NCI-H2171 treated with DMSO at 0.1 percent for 48 hours (cell line): ENCODE measurements around the gene ABCA13.
"Not testable (repeated sequence)": the region's sequence is repeated elsewhere in the genome, so short reads cannot be mapped to it uniquely, and the experiment has no call there.

Experiments
- DNase-seq: peaks from one replicate; lab custom pipeline; 2025; lab: John Stamatoyannopoulos, UW

Gene ABCA13, protein sequence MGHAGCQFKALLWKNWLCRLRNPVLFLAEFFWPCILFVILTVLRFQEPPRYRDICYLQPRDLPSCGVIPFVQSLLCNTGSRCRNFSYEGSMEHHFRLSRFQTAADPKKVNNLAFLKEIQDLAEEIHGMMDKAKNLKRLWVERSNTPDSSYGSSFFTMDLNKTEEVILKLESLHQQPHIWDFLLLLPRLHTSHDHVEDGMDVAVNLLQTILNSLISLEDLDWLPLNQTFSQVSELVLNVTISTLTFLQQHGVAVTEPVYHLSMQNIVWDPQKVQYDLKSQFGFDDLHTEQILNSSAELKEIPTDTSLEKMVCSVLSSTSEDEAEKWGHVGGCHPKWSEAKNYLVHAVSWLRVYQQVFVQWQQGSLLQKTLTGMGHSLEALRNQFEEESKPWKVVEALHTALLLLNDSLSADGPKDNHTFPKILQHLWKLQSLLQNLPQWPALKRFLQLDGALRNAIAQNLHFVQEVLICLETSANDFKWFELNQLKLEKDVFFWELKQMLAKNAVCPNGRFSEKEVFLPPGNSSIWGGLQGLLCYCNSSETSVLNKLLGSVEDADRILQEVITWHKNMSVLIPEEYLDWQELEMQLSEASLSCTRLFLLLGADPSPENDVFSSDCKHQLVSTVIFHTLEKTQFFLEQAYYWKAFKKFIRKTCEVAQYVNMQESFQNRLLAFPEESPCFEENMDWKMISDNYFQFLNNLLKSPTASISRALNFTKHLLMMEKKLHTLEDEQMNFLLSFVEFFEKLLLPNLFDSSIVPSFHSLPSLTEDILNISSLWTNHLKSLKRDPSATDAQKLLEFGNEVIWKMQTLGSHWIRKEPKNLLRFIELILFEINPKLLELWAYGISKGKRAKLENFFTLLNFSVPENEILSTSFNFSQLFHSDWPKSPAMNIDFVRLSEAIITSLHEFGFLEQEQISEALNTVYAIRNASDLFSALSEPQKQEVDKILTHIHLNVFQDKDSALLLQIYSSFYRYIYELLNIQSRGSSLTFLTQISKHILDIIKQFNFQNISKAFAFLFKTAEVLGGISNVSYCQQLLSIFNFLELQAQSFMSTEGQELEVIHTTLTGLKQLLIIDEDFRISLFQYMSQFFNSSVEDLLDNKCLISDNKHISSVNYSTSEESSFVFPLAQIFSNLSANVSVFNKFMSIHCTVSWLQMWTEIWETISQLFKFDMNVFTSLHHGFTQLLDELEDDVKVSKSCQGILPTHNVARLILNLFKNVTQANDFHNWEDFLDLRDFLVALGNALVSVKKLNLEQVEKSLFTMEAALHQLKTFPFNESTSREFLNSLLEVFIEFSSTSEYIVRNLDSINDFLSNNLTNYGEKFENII (N-terminal part only)

DNA sequence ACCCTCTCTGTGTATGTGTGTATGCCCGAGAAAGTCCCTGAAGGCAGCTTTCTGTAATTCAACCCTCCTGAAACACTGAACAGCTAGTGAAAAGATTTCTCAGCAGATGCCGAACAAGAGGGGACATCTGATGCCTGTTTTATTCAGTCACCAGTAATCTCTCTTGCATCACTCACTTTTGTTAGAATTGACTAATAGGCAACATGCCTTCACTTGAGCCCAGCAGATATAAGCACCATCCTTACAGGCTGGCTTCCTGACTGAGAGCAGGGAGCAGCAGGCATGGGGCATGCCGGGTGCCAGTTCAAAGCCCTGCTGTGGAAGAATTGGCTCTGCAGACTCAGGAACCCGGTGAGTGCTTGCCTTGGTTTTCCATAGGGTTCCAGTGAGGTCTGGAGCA lies at the start of gene ABCA13:
TSS of gene ABCA13 (plus strand) at position 257 of the 400 bp plus-strand sequence. CDS start at position 283, 26 bp downstream.
- peak; percentile 56 for DNase-seq

DNA sequence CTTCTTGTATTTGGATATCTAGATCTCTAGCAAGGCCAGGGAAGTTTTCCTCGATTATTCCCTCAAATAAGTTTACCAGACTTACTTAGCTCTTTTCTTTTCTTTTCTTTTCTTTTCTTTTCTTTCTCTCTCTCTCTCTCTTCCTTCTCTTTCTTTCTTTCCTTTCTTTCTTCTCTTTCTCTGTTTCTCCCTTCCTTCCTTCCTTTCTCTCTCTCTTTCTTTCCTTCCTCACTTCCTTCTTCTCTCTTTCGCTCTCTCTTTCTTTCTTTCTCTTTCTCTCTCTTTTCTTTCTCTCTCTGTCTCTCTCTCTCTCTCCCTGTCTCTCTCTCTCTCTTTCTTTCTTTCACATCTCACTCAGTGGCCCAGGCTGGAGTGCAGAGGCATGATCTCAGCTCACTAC lies 45.2 kb upstream of the ABCA13 start:
- DNase-seq, result no peak

DNA sequence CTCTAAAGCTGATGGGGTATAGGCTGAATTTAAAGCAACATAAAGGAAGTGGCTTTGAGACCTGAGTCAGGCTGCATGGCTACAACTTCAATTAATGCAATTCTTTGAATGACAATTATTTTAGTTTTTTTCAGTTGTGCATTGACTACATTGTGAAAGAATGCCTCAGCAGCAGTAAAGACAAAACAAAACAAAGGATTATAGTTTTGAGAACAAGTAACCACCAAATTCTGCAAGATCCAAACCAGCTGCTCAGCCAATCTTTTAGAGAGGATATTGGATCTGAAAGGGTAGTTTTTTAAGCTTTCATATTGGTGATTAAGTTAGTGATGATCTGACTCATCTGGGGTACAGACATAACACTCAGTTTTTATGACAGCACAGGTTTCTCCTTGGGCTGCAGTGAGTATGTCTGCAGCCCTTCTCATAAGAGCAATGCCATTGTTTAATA lies 40.6 kb upstream of the ABCA13 start:
- DNase-seq, result no peak

DNA sequence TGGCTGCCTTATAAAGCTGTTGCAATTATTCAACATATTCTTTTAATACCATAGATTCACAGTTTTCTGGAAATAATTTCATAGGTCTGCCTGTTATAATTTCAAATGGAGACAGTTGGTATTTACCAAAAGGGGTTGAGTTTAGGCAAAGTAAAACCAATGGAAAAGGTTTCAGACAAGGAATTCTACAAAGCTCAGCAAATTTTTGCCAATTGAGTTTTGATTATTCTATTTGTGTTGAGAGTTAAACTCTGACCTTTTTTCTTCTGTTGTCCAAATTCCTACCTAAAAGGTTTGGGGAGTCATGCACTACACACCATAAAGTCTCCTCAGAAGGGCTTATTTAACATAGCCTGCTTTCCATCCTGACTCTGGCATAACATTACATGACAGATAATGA lies 38.5 kb upstream of the ABCA13 start:
- DNase-seq, result no peak

DNA sequence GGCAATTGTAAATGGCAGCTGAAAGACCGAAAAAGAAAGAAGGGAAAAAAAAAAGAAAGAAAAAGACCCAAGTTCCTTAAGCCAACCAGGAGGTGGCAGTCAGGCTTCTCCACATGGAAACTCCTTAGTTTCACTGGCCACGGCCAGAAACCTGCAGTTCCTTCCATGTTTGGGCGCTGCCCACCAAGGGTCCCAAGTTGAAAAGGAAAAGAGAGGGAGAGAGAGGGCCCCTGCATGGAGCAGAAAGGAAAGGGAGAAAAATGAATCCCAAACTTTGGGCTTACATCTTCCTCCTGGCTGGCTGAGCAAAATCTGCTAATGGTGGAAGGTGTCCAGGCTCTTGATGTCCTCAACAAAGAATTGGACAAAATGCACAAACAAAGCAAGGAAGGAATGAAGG lies 31.8 kb upstream of the ABCA13 start:
- no peak for DNase-seq

DNA sequence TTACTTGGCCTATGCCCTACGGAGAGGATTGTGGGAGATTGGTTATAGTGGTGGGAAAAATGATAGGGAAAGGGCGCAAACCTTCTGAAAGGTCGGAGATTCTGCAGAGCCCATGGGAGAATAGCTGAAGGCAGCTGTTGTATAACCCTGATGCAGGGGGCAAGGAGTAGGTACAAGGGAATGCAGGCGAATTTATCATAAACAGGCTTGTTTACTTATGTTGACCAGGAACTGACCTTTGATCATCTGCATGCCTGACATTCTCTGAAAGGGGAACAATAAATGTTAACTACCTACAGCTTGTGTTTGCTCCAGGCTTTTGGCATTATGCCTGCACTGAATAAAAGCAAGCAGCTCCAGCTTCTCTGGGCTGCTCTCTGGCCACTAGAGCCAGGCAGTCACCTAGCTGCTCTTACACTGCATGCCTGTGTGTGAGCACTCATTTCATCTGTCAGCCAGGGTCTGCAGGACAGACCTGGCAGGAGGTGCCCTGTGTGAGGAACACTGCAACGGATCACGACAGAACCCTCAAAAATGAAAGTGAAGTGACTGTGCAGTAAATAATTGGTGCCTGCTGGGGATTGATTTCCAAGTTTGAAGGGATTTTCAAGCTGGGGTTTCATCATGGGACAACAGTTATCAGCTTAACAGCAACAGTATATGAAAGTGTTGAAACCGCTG lies 31.1 kb upstream of the ABCA13 start:
- no peak for DNase-seq

DNA sequence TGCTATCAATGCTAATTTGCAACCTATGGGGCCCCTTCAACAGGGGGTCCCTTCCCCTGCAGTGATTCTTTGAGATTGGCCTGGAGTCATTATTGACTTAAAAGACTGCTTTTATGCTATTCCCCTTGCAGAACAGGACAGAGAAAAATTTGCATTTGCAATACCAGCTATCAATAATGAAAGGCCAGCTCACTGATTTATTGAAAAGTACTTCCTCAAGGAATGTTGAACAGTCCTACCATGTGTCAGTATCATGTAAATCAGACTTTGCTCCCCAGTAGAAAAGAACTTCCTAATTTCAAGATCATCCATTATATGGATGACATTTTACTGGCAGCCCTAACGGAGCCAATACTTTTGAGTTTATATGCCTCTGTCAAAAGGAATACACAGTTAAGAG lies 29.7 kb upstream of the ABCA13 start:
- DNase-seq, result no peak

DNA sequence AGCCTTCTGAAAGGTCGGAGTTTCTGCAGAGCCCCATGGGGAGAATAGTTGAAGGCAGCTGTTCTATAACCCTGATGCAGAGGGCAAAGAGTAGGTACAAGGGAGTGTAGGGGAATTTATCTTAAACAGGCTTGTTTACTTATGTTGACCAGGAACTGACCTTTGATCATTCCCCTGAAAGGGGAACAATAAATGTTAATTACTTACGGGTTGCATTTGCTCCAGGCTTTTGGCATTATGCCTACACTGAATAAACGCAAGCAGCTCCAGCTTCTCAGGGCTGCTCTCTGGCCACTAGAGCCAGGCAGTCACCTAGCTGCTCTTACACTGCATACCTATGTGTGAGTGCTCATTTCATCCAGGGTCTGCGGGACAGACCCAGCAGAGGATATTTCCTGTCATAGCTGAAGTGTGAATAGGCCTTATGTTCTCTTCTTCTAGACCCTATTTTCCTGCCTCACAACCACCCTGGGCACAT lies 26.9 kb upstream of the ABCA13 start:
- DNase-seq, result no peak

DNA sequence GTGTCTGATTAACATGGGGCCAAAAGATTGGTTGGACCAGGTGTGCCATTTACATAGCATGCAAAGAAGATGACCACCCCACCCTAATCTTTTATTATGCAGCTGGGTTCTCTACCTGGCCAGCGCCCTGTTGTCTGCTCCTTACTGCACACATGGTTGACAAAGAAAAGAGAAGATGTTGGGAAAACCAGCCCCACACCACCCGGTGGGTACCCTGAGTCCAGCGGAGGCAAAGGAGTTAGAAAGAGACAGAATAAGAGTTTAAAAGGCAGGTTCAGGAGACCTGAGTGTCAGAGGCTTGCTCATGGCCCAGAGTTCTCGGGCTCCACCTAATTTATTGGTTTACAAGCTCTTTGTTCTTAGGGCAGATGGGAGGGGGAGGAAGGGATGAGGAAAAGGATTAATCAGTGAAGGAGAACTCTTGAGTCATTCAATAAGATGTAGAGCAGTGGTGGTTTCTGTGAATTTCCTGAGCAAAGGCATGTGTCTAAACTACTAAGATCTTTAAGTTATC lies 24.1 kb upstream of the ABCA13 start:
- no peak for DNase-seq

DNA sequence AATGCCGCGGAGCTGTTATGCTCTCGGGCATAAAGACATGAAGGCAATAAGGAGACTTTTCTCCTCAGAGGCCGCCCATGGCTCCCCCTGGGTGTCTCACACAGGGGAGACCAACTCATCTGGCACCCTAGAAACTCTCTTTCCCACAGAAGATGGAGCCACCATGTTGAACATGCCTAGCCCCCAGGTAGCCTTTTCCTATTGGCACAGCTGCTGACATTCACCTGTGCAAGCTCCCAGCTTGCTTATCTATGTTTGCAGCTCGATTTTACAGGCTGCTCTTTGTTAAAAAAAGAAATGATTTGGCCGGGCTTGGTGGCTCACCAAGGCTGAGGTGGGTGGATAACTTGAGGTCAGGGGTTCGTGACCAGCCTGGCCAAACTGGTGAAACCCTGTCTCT lies 23.6 kb upstream of the ABCA13 start:
- DNase-seq, result not testable (repeated sequence)

DNA sequence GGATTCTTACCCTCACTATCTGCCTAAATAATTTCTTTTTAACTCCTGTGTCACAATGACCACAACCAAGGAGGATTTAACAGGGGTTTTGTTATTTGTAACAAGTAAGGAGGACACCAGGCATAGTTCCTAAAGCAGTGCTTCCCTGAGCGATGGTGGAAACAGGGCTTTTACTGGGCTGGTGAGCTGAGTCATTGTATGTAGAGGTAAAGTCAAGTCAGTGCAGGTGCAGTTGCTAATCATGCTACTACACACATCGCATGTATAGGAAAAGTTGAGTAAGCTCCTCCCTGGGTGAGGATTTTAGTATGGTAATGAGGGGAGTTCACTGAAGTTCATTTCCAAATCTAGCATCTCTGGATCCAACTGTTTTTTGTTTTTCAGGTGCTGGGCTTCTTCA lies 22.9 kb upstream of the ABCA13 start:
- no peak for DNase-seq

DNA sequence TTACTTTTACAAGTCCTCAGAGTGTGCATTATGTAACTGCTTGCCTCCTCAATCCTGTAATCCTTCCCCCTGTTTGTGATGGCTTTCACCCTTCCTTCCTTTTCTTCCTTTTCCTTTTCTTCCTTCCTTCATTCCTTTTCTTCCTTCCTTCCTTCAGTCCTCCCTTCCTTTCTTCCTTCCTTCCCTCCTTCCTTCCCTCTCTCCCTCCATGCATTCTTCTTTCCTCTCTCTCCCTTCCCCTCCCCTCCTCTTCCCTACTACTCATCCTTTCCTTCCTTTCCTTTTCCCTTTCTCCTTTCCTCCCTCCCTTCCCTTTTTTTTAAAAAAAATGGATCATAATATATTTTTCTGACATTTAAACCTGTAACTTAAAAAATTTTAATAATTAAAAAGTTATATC lies 22.2 kb upstream of the ABCA13 start:
- no peak for DNase-seq

DNA sequence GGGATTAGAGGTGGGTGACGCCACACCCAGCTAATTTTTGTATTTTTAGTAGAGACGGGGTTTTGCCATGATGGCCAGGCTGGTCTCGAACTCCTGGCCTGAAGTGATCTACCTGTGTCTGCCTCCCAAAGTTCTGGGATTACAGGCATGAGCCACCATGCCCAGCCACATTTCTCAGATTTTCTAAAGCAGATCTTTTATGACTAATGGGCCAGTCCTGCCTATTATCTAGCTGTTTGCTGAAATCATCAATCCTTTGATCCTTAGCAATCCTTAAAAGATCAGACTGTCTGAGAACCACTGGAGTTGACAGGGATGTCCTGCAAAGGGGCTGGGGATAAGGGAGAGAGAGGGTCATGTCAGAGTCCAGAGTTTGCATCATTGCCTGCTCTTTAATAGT lies 21.2 kb upstream of the ABCA13 start:
- DNase-seq, result no peak

DNA sequence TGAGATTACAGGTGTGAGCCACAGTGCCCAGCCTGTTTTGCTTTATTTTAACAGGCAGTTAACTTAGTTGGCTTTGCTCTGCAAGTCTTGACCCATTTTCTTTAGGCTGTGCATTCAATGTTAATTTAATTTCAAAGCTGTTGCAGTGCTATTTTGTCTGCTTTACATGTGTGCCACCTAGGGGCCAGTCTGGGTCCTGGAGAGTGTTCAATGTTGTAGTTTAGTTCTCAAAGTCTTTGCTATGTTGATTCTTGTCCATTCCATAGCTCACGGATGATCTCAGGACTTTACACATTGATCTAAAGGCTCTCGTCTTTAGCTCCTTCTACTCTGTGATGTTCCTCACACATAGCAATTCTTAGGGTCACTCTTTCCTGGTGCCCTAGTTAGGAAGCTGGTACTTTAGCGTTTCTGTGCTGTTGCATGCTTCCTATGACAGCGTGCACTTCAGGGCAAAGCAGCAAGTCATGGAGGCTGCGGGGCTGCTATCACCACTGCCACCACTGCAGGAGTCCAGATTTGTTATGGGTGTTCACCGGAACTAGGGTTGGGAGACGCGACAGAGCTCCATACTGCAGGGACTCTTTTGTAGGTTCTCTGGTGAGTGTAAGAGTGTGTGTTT lies 16.4 kb upstream of the ABCA13 start:
- peak; percentile 10 for DNase-seq

DNA sequence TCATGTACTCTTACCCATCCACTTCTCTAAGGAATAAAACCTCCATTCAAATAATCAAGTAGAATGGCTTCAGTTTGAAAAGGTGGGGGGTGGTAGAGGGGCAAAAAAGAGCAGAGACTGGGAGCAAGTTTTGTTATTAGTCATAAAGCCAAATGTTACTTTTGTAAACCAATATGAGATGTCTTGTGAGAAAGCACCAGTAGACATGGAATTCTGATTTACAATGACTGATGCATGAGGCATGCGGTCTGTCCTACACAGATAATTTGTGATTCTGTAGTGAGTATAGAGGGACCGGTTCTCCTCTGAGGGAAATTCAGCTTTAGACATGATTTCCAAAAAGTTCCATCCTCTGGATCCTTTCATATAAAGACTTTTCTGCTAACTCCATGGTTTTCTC lies 12.9 kb upstream of the ABCA13 start:
- no peak for DNase-seq

DNA sequence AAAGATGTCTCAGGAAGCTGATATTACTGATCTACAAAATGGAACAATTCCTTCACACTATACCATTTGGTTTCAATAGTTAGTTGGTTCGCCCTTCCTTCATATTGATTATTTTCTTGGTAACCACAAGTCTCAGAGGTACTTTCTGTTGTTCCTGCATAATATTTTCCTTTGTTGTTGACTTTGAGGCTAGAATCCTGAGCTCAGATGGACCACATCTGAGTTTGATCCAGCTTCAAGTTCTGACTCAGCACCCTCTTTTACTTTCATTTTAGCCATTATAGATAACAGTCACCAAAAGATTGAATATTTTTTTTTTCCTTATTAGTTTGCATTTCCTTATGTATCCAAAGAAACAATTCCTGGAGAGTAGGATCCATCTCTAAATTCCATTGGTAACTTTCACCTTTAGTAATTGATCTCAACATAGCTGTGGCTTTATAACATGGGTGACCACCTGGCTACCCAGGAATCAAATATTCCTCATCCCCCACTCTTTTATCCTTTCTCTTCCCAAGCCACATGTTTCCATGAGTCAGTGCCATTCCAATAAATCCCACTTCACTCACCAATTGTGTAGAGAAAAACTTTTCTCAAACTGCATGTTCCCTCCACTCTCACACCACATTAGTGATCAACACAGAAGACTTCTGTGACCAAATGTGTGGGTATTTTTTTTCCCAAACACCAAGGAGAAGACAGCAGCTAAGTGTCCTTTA lies 9.7 kb upstream of the ABCA13 start:
- DNase-seq, result no peak

DNA sequence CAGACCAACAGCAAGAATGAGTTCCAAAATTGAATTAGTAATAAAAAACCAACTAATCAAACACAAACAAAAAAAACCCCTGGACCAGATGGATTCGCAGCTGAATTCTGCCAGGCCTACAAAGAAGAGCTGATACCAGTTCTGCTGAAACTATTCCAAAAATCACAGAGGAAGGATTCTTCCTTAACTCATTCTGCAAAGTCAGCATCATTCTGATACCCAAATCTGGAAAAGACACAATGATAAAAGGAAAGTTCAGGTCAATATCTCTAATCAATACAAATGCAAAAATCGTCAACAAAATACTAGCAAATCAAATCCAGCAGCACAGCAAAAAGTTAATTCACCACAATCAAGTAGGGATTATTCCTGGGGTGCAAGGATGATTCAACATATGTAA lies 6.1 kb upstream of the ABCA13 start:
- no peak for DNase-seq

DNA sequence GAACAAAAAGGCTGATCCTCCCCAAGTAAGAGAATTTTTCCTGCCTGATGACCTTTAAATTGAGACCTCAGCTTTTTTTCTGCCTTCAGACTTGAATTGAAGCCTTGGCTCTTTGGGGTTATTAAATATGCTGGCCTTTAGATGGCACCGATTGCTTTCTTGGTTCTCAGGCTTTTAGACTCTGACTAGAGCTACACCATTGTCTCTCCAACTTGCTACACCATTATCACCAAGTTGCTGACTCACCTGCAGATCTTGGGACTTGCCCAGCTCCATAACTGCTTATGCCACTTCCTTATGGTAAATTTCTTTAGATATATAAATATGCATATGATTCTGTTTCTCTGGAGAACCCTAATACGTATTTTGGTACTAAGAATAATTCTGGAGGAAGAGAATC lies 3.1 kb upstream of the ABCA13 start:
- no peak for DNase-seq

DNA sequence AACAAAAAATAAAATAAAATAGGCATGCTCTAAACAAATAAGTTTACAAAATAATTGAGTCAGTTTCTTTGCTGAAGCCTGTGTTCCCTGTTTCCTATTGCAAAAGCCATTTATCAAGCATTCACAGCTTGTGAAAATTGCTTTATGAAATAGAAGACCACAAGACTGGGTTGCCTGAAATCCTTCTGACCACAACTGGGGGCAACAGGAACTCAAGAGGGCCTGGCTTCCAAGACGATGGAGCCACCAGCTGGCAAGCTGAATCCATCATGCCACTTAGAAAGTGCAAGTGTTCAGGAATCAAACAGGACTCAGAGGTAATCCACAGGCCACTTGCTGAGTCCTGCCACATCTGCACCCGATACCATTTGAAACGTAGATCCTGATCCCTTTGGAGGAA lies 752 bp upstream of the ABCA13 start:
- no peak for DNase-seq

DNA sequence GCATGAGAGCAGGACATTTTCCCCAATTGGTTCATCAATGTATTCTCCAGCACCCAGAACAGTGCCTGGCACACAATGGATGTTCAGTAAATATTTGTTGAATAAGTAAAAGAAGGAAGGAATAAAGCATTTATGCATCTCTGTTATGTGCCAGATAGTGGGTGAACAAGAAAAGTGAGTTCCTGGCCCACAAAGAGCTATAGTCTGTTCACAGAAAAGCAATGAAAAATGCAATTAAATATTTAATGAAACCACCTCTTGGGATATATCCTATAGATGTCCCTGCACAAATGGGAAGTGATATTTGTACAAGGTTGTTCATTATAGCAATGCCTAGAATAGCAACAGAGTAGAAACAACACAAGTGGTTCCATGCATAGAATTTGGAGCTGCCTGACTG lies 2.1 kb downstream of the ABCA13 start:
- DNase-seq, result no peak
